ENCODE measurements around the gene NTNG1.

GRCh38 chr1:107243461-107243860, 102.6 kb downstream of the NTNG1 start:
- TF ChIP-seq POLR2A (IDR thresholded peaks at IDR 0.05; ENCODE audit: low read depth, low read length), result no peak
- no peak for TF ChIP-seq POLR2AphosphoS5 (IDR thresholded peaks at IDR 0.05; ENCODE audit: low read depth, low read length)
- no peak for TF ChIP-seq TAF1 (IDR thresholded peaks at IDR 0.05; ENCODE audit: borderline replicate concordance, low read depth, low read length)
